Psoas muscle (tissue), 8 donors: ENCODE results near the gene EXOSC10. TPM values are rescaled to one million over a fixed set of nuclear protein-coding genes. Genes with fewer than 3 reads are reported as not detected.
"Not testable (repeated sequence)": the region's sequence is repeated elsewhere in the genome, so short reads cannot be mapped to it uniquely, and the experiment has no call there.

ENCODE experiments used
- ATAC-seq, 4 donors: fragments of 200-7000 bp; cut with Tn5 transposase; one replicate each; pipeline ENCODE4 v1.9.1; 2020; ENCODE audit warnings: moderate library complexity in 3 of 4, mild to moderate bottlenecking in 2 of 4
- DNase-seq, 2 donors: peaks; one replicate each; pipeline ENCODE4 v3.0.0-alpha.2; 2020
- H3K27ac ChIP-seq: fragments of 200-600 bp; one replicate; pipeline ENCODE4 v1.8.0; 2022
- H3K27me3 ChIP-seq, 3 donors: fragments of 200-600 bp in 1 of 3; one replicate each; pipeline versions ENCODE4 v1.6.1 to v1.8.0; 2013 to 2022; ENCODE audit warnings: low read length in 2 of 3, mild to moderate bottlenecking in 2 of 3, moderate library complexity in 1 of 3; ENCODE audit not compliant: insufficient read depth in 3 of 3
- H3K36me3 ChIP-seq, 2 donors: fragments of 200-600 bp in 1 of 2; one replicate each; pipeline versions ENCODE4 v1.6.1 to v1.8.0; 2013 to 2022; ENCODE audit warnings: low read depth in 1 of 2, mild to moderate bottlenecking in 1 of 2, moderate library complexity in 1 of 2; ENCODE audit not compliant: insufficient read depth in 1 of 2
- H3K4me1 ChIP-seq: fragments of 200-600 bp; one replicate; pipeline ENCODE4 v1.8.0; 2022
- H3K4me3 ChIP-seq: fragments of 200-600 bp; one replicate; pipeline ENCODE4 v1.8.0; 2022; ENCODE audit warnings: mild to moderate bottlenecking
- H3K9me3 ChIP-seq: fragments of 200-600 bp; one replicate; pipeline ENCODE4 v1.8.0; 2022
- WGBS, 3 donors: extraction: QIAGEN DNeasy Blood & Tissue Kit; methylation state at CpG; one replicate each; pipeline versions ENCODE4 v1.1.6 to v1.1.7; 2013; 5-methylcytosine and 5-hydroxymethylcytosine counted together
- intact Hi-C, 2 donors: fragments of 100-400 bp; cut with DNase I; formaldehyde crosslinking; loops; one replicate each; pipeline versions ENCODE4 v1.11.0 to v1.14.2; 2022
- polyA plus RNA-seq, 3 donors: library from polyadenylated mRNA; stranded (reverse); fragments of 200-250 nt; gene quantifications; one replicate each; pipeline ENCODE4 v1.2.3, GENCODE V29; 2013
- total RNA-seq, 4 donors: library from RNA; stranded (reverse); fragmentation: NEBNext Ultra II Directional in 2 of 4; extraction: Animal tissue kit (Norgen Biotek cat#: 25700) in 2 of 4; gene quantifications; one replicate each; pipeline versions ENCODE4 v1.2.1 to v1.2.4, GENCODE V29; 2021 to 2023
- TF ChIP-seq, protein P1 (sequence below): fragments of 200-600 bp; IDR thresholded peaks from one replicate; pipeline ENCODE4 v1.8.0; 2022; ENCODE audit warnings: antibody characterized with exemption
- donor health status: healthy with polysubstance abuse.
- donor health status: DM: no; HTN: no; CAD: no; lungs with moderate emphysema.
- donor health status: Bipolar disorder and iron deficiency.
- donor health status: healthy.
- donor health status: DM: yes; HTN: yes; CAD: no.
- donor health status: DM: no; HTN: no; CAD: no.
- donor health status: DM: no; HTN: no; CAD: no.
- donor health status: DM: yes; HTN: yes; CAD: no.

Gene EXOSC10
- total and polyA plus RNA-seq, 7 donors: 16.3 to 39.1 (median 29.7) TPM

DNA sequence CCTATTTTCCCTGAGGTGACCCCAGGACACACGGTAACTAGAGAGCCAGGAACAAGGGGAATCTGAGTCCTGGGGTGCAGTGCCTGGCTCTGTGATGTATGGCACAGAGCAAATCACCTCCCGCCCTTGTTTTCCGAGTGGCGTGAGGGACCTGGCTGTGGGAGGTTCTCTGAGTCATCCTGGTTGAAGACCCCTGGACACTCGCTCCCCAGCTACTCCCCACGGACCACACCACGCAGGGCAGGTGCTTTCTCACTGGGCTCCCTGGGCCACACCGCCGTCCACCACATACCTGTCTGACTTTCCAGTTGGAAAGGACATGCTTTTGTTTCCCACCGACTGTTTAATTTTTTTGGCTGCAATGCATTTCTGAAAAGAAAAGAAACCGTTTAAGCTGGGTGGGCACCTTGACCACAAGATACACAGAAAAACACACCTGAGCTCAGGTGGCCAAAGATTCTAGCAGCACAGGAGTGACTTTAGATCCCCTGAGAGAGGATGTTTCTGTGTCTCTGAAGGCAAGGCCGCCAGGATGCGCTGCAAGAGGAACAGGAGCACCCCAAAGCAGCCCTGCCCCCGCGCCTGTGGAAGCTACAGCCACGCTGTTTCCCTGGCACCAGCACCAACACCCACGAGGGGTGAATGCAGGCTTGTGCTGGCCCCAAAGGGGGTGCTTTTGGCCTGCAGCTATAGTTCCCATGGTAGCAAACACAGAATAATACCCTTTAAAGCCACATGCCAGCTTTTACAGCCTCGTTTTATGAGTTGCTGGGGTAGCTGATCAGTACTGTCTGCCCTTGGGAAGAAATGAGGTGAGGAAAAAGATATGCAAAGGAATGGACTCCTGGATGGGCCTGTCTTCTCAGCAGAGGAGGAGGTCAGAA lies 31.7 kb downstream of the EXOSC10 start:
- Histone ChIP-seq H3K27ac (no peak overlapping the region), H3K4me1 (no peaks in the 10 kb centered on the region), H3K36me3 (peaks cover 18 to 92% of the 10 kb centered on the region in 2 donors), H3K9me3 (no peaks in the 10 kb centered on the region), H3K27me3 (no peaks in the 10 kb centered on the region), H3K4me3 (no peak overlapping the region)
- DNase-seq (peak in 1 of 2 donors; percentile 35), ATAC-seq (no peak)
- 89 to 91% (median 89%) methylated on average over 18 of the region's 18 CpGs for WGBS, 3 donors
- intact Hi-C loops: no loop called here
- TF ChIP-seq, protein P1, sequence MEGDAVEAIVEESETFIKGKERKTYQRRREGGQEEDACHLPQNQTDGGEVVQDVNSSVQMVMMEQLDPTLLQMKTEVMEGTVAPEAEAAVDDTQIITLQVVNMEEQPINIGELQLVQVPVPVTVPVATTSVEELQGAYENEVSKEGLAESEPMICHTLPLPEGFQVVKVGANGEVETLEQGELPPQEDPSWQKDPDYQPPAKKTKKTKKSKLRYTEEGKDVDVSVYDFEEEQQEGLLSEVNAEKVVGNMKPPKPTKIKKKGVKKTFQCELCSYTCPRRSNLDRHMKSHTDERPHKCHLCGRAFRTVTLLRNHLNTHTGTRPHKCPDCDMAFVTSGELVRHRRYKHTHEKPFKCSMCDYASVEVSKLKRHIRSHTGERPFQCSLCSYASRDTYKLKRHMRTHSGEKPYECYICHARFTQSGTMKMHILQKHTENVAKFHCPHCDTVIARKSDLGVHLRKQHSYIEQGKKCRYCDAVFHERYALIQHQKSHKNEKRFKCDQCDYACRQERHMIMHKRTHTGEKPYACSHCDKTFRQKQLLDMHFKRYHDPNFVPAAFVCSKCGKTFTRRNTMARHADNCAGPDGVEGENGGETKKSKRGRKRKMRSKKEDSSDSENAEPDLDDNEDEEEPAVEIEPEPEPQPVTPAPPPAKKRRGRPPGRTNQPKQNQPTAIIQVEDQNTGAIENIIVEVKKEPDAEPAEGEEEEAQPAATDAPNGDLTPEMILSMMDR: no peak

DNA sequence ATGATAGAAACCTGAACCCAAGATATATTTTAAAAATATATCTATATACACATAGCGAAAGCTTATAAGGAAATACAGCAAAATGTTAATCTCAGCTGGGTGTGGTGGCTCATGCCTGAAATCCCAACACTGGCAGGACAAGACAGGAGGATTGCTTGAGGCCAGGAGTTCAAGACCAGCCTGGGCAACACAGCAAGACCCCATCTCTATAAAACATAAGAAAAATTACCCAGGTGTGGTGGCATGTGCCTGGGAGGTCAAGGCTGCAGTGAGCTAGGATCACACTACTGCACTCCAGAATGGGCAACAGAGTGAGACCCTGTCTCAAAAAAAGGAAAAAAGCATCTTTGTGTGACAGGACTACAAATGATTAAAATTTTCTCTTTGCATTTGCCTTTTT lies 33.9 kb downstream of the EXOSC10 start:
- TF ChIP-seq, protein P1: no peak
- DNase-seq: no peak
- H3K4me3 ChIP-seq: no peak overlapping the region
- intact Hi-C loops: no loop called here
- H3K27me3 ChIP-seq: no peaks in the 10 kb centered on the region
- WGBS, 3 donors: 90 to 97% (median 96%) methylated on average over 1 of the region's 1 CpG
- H3K4me1 ChIP-seq: peaks cover 8% of the 10 kb centered on the region
- H3K9me3 ChIP-seq: no peaks in the 10 kb centered on the region
- no peak overlapping the region for H3K27ac ChIP-seq
- no peak for ATAC-seq
- H3K36me3 ChIP-seq: peaks cover 18 to 70% of the 10 kb centered on the region in 2 donors

DNA sequence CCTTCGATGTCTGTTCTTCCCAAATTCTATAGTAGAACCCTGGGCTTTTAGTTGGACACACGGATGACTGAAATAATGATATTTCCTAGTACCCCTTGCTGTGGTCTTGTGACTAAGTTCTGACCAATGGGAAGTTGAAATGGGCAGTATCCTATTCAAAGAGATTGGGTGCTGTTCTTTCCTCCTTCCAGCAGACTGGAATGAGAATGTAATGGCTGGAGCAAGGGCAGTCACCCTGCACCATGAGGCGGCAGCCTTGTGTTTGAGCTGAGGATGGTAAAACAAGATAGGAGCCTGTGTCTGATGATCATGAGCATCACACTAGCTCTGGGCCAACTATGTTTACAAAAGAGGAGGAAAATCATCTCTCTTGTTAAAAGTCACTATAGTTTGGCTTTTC lies 34.7 kb downstream of the EXOSC10 start:
- Histone ChIP-seq H3K27ac (no peak overlapping the region), H3K36me3 (peaks cover 18 to 62% of the 10 kb centered on the region in 2 donors), H3K4me1 (peaks cover 10% of the 10 kb centered on the region), H3K27me3 (no peaks in the 10 kb centered on the region), H3K4me3 (no peak overlapping the region), H3K9me3 (no peaks in the 10 kb centered on the region)
- intact Hi-C loops: no loop called here
- TF ChIP-seq, protein P1: no peak
- DNase-seq (no peak), ATAC-seq (no peak)
- 95 to 99% (median 97%) methylated on average over 3 of the region's 3 CpGs for WGBS, 3 donors

DNA sequence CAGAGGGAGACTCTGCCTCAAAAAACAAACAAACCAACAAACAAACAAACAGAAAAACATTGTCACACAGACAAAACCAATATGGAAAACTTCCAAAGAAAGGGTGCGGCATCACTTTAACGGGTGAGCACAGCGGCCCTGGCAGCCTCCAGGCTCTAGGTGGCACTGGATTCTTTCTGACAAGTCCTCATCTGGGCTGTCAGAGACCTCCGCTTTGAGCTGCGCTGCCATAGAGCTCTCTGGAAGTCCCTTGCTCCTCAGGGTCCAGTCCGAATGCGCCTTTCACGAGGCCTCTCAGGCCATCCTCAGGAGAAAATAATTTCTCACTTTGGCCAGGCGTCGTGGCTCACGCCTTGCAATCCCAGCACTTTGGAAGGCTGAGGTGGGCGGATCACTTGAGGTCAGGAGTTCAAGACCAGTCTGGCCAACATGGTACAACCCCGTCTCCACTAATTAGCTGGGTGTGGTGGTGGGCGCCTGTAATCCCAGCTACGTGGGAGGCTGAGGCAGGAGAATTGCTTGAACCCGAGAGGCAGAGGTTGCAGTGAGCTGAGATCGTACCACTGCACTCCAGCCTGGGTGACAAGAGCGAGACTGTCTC lies 35.6 kb downstream of the EXOSC10 start:
- intact Hi-C loops: not testable (repeated sequence)
- H3K36me3 ChIP-seq: peaks cover 11 to 53% of the 10 kb centered on the region in 2 donors

DNA sequence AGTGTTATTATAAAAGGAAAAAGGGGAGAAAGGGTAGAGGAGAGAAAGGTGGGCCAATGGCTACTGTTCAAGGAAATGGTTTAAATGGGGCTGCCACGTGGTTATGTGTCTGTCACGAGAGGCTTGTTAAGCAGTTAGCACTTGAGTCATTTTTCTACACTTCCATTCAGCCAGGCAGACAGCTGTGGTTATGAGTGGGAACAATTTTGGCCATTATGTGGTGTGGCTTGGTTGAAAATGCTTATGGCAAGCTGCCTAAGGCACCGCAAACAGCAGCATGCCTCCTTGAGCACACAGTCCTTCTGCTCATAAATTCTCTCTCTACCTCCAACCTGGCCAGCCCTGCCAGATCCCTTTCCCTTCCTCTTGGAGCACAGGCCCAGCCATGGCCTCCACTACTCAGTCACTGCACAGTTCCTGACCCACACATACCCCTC lies 36.7 kb downstream of the EXOSC10 start:
- no peak overlapping the region for H3K4me3 ChIP-seq
- peaks cover 11 to 52% of the 10 kb centered on the region in 2 donors for H3K36me3 ChIP-seq
- H3K9me3 ChIP-seq: no peaks in the 10 kb centered on the region
- WGBS, 3 donors: 45 to 56% (median 54%) methylated on average over 3 of the region's 3 CpGs
- ATAC-seq (no peak), DNase-seq (peak in 1 of 2 donors; percentile 14)
- peaks cover 17% of the 10 kb centered on the region for H3K4me1 ChIP-seq
- no peak overlapping the region for H3K27ac ChIP-seq
- intact Hi-C loops: no loop called here
- H3K27me3 ChIP-seq: no peaks in the 10 kb centered on the region
- TF ChIP-seq, protein P1: no peak

More for the DNA sequence above, 35.6 kb downstream of the EXOSC10 start:
- H3K27me3 ChIP-seq, H3K27ac ChIP-seq, DNase-seq, H3K4me3 ChIP-seq, ATAC-seq, H3K9me3 ChIP-seq: not testable (repeated sequence)
- 84 to 89% (median 88%) methylated on average over 17 to 18 of the region's 18 CpGs for WGBS, 3 donors
- peaks cover 10% of the 10 kb centered on the region for H3K4me1 ChIP-seq
